Spinal cord (tissue), 10 donors: Measurements from ENCODE around the gene ST6GALNAC5. TPM values are rescaled to one million over a fixed set of nuclear protein-coding genes. Genes with fewer than 3 reads are reported as not detected.

Source experiments
- DNase-seq, 6 donors: peaks; one replicate each; pipeline versions ENCODE4 v3.0.0 to v3.0.0-alpha.2; 2013 to 2015; ENCODE audit warnings: low spot score in 6 of 6, low read depth in 4 of 6
- H3K27ac ChIP-seq: one replicate; pipeline ENCODE4 v1.5.1; 2013; ENCODE audit warnings: low read depth, low read length, control low read depth
- H3K27me3 ChIP-seq: one replicate; pipeline ENCODE4 v1.6.1; 2013; ENCODE audit warnings: low read length; ENCODE audit not compliant: control insufficient read depth, insufficient read depth
- H3K36me3 ChIP-seq: one replicate; pipeline ENCODE4 v1.6.1; 2013; ENCODE audit warnings: low read length; ENCODE audit not compliant: control insufficient read depth, insufficient read depth
- H3K4me1 ChIP-seq: one replicate; pipeline ENCODE4 v1.6.1; 2013; ENCODE audit warnings: low read length; ENCODE audit not compliant: control insufficient read depth, insufficient read depth
- H3K4me3 ChIP-seq: one replicate; pipeline ENCODE4 v1.5.1; 2013; ENCODE audit warnings: low read depth, low read length, control low read depth
- H3K9me3 ChIP-seq: one replicate; pipeline ENCODE4 v1.6.1; 2013; ENCODE audit warnings: low read length; ENCODE audit not compliant: control insufficient read depth, insufficient read depth
- WGBS: methylation state at CpG from one replicate; pipeline ENCODE4 v1.1.5; 2013; ENCODE audit warnings: missing lambda C conversion rate; ENCODE audit not compliant: insufficient coverage; 5-methylcytosine and 5-hydroxymethylcytosine counted together
- polyA plus RNA-seq, 2 donors: library from polyadenylated mRNA; unstranded; fragments of 120-200 nt; gene quantifications; one replicate each; pipeline ENCODE4 v1.2.1, GENCODE V29; 2013; ENCODE audit not compliant: insufficient read length in 2 of 2
- total RNA-seq, 2 donors: library from RNA; depleted of rRNA in 1 of 2; stranded (reverse); fragments of 120-200 nt in 1 of 2; fragments of >200 nt in 1 of 2; gene quantifications; one replicate each; pipeline versions ENCODE4 v1.2.3 to v1.2.4, GENCODE V29; 2013 to 2014
- donor health status: healthy.

Gene ST6GALNAC5
- total and polyA plus RNA-seq, 4 donors, result 11.0 to 21.3 (median 17.8) TPM

GRCh38 chr1:76862447-76862846 is 4.8 kb upstream of the ST6GALNAC5 start:
- Histone ChIP-seq H3K27ac (no peak overlapping the region), H3K27me3 (peaks cover 18% of the 10 kb centered on the region), H3K9me3 (no peaks in the 10 kb centered on the region), H3K4me3 (no peak overlapping the region), H3K36me3 (no peaks in the 10 kb centered on the region), H3K4me1 (peaks cover 4% of the 10 kb centered on the region)
- no peak for DNase-seq

DNA sequence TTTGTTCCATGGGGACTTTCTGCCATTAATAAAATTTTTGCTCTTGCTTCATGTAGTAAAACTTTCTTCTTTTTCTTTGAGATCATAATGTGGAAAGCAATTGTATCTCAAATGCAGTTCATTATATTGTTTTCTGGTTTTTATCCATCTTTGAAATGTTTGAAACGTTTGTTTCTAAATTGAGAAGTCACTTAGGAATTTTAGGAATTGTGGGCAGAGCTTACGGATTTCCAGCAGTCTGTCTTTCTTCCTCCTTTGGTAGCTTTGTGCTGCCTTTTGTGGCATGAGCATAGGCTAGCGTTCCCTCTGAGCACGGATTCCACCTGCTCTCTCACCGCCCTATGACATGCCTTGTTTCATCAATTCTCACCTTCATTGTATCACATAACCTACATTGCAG is 2.9 kb upstream of the ST6GALNAC5 start:
- no peaks in the 10 kb centered on the region for H3K36me3 ChIP-seq
- H3K27ac ChIP-seq, result no peak overlapping the region
- WGBS, result 85% methylated on average over 5 of the region's 5 CpGs
- peaks cover 19% of the 10 kb centered on the region for H3K4me1 ChIP-seq
- no peak overlapping the region for H3K4me3 ChIP-seq
- H3K9me3 ChIP-seq, result no peaks in the 10 kb centered on the region
- peaks cover 29% of the 10 kb centered on the region for H3K27me3 ChIP-seq
- DNase-seq, result no peak

- H3K27me3 ChIP-seq, result peaks cover 29% of the 10 kb centered on the region
- H3K4me3 ChIP-seq, result no peak overlapping the region
- H3K27ac ChIP-seq, result no peak overlapping the region
- no CpG with 5 or more reads among the region's 2 CpGs for WGBS
- no peaks in the 10 kb centered on the region for H3K9me3 ChIP-seq
- DNase-seq, result peak in 3 of 6 donors; percentile 31 to 69 (median 64)
- H3K36me3 ChIP-seq, result no peaks in the 10 kb centered on the region
- peaks cover 19% of the 10 kb centered on the region for H3K4me1 ChIP-seq
Measured at GRCh38 chr1:76865696-76866286, 1.5 kb upstream of the ST6GALNAC5 start.

DNA sequence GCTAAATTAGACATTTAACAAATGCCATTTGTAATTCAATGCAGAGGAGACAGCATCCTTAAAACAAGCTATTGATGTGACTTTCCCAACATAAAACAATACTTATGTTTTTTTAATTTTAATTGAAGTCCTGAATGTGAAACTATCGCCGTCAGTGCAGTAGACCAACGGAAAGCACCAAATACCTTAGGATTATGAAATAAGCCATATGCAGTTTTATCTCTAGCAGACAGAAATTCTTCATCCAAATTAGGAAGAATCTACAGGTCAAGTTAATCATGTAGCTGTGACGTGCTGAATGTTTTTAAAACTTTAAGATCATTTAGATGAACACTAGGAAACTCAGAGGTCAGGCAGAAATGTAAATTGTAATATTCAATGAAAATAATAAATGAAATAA is 714 bp upstream of the ST6GALNAC5 start:
- DNase-seq, result no peak
- Histone ChIP-seq H3K9me3 (no peaks in the 10 kb centered on the region), H3K36me3 (no peaks in the 10 kb centered on the region), H3K27ac (no peak overlapping the region), H3K27me3 (peaks cover 29% of the 10 kb centered on the region), H3K4me3 (no peak overlapping the region), H3K4me1 (peaks cover 19% of the 10 kb centered on the region)
- WGBS, result no CpG with 5 or more reads among the region's 4 CpGs

- Histone ChIP-seq H3K4me1 (peaks cover 19% of the 10 kb centered on the region), H3K27ac (peak overlapping the region; percentile 70), H3K36me3 (no peaks in the 10 kb centered on the region), H3K9me3 (no peaks in the 10 kb centered on the region), H3K4me3 (peak overlapping the region; percentile 76), H3K27me3 (peaks cover 21% of the 10 kb centered on the region)
- WGBS, result under 1% methylated on average over 60 of the region's 65 CpGs
- DNase-seq, result peak in 5 of 6 donors; percentile 31 to 90 (median 48)
Measured at GRCh38 chr1:76868154-76868882, 1.0 kb downstream of the ST6GALNAC5 start.

DNA sequence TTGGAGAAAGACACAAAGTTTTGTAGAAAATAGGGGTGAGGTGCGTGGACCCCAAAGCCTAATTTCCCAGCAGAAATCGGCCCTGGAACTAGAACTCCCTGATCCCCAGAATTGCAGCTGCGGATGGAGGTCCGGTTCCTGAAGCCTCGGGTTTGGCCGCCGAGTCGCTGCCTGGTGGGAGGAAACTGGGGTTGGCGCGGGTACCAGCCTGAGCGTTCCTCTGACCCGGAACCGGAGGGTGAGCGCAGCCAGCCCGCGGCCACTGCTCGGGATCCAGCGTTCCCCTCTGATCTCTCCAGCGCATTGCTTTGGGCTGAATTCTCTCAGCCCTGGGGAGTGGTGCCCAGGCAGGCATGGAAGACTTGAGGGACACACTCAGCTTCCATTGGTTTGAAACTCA is 1.6 kb downstream of the ST6GALNAC5 start:
- Histone ChIP-seq H3K27ac (no peak overlapping the region), H3K36me3 (no peaks in the 10 kb centered on the region), H3K9me3 (no peaks in the 10 kb centered on the region), H3K4me1 (peaks cover 19% of the 10 kb centered on the region), H3K4me3 (peak overlapping the region; percentile 76), H3K27me3 (peaks cover 18% of the 10 kb centered on the region)
- DNase-seq, result peak in 2 of 6 donors; percentile 38
- WGBS, result 2% methylated on average over 19 of the region's 19 CpGs

- Histone ChIP-seq H3K36me3 (no peaks in the 10 kb centered on the region), H3K4me3 (no peak overlapping the region), H3K4me1 (peaks cover 19% of the 10 kb centered on the region), H3K27ac (no peak overlapping the region), H3K9me3 (no peaks in the 10 kb centered on the region), H3K27me3 (peaks cover 11% of the 10 kb centered on the region)
- DNase-seq, result peak in 1 of 6 donors; percentile 28
- WGBS, result 70% methylated on average over 1 of the region's 2 CpGs
Measured at GRCh38 chr1:76870037-76870436, 2.8 kb downstream of the ST6GALNAC5 start.

DNA sequence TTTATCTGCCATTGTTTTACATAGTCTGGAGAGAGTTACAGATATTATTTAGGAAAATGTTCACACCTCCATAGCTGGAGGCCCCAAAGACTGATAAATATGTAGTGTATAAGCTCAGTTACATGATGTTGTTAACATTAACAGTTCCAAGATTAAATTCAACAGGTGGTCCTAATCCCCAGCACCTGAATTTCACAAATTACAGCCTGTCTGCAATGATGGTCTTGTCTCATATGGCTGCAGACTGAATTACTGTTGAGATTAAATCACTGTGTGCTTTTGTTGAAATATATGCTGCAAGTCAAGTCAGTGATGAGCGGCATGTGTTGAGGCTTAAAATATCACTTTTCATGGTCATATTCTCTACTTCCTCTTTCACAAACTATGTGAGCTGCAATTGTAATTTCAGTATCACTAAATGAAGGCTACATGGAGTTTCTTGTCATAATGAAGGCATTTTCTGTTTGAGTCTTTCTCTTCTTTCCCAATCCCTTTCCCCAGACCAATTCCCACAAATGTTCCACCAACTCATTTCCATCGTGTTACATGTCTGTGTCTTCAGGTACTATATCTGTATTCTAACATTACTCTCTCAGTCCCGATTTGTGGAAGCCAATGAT is 4.2 kb downstream of the ST6GALNAC5 start:
- WGBS, result no CpG with 5 or more reads among the region's 3 CpGs
- H3K4me3 ChIP-seq, result no peak overlapping the region
- peaks cover 11% of the 10 kb centered on the region for H3K27me3 ChIP-seq

GRCh38 chr1:76872944-76873343 is 5.7 kb downstream of the ST6GALNAC5 start:
- Histone ChIP-seq H3K27ac (no peak overlapping the region), H3K27me3 (peaks cover 7% of the 10 kb centered on the region), H3K4me1 (peaks cover 10% of the 10 kb centered on the region), H3K36me3 (no peaks in the 10 kb centered on the region), H3K9me3 (no peaks in the 10 kb centered on the region), H3K4me3 (no peak overlapping the region)
- DNase-seq, result no peak

More for the DNA sequence above, 4.2 kb downstream of the ST6GALNAC5 start:
- no peak for DNase-seq
- Histone ChIP-seq H3K4me1 (peaks cover 19% of the 10 kb centered on the region), H3K36me3 (no peaks in the 10 kb centered on the region), H3K9me3 (no peaks in the 10 kb centered on the region), H3K27ac (no peak overlapping the region)
